HG03460 (cell line): ENCODE measurements around the gene TMEM88.
"Not testable (repeated sequence)": the region's sequence is repeated elsewhere in the genome, so short reads cannot be mapped to it uniquely, and the experiment has no call there.

Source experiments
- ATAC-seq: cut with Tn5 transposase; IDR thresholded peaks from one replicate; pipeline ENCODE4 v1.9.1; 2021; ENCODE audit not compliant: unreplicated experiment

Gene TMEM88

GRCh38 chr17:7854851-7855659, at the start of gene TMEM88:
Gene TMEM88, plus strand, starts transcription at chr17:7855066. Its CDS starts 9 bp downstream, at chr17:7855075.
- no peak for ATAC-seq

GRCh38 chr17:7806587-7806986, 48.3 kb upstream of the TMEM88 start:
- ATAC-seq = no peak

- ATAC-seq = no peak
Observed at GRCh38 chr17:7807206-7807605, 47.7 kb upstream of the TMEM88 start.

GRCh38 chr17:7809086-7809790, 45.6 kb upstream of the TMEM88 start:
- no peak for ATAC-seq

- ATAC-seq = not testable (repeated sequence)
Observed at GRCh38 chr17:7809791-7810343, 45.0 kb upstream of the TMEM88 start.

GRCh38 chr17:7811251-7811650, 43.6 kb upstream of the TMEM88 start:
- no peak for ATAC-seq

- ATAC-seq = no peak
Observed at GRCh38 chr17:7814969-7815368, 39.9 kb upstream of the TMEM88 start.

GRCh38 chr17:7816926-7817642, 37.8 kb upstream of the TMEM88 start:
- no peak for ATAC-seq

- no peak for ATAC-seq
Observed at GRCh38 chr17:7817643-7817964, 37.3 kb upstream of the TMEM88 start.

GRCh38 chr17:7818026-7818425, 36.8 kb upstream of the TMEM88 start:
- ATAC-seq = no peak

GRCh38 chr17:7818746-7819645, 35.9 kb upstream of the TMEM88 start:
- no peak for ATAC-seq

GRCh38 chr17:7820231-7820630, 34.6 kb upstream of the TMEM88 start:
- ATAC-seq = no peak

- no peak for ATAC-seq
Observed at GRCh38 chr17:7822126-7822525, 32.7 kb upstream of the TMEM88 start.

GRCh38 chr17:7823581-7824001, 31.3 kb upstream of the TMEM88 start:
- ATAC-seq = no peak

GRCh38 chr17:7824021-7824924, 30.6 kb upstream of the TMEM88 start:
- no peak for ATAC-seq

GRCh38 chr17:7825206-7825990, 29.5 kb upstream of the TMEM88 start:
- ATAC-seq = no peak

GRCh38 chr17:7830616-7831015, 24.2 kb upstream of the TMEM88 start:
- ATAC-seq = no peak

- no peak for ATAC-seq
Observed at GRCh38 chr17:7831233-7831632, 23.6 kb upstream of the TMEM88 start.

- no peak for ATAC-seq
Observed at GRCh38 chr17:7832431-7832830, 22.4 kb upstream of the TMEM88 start.
